ENCODE measurements around the gene LTO1. TPM values are rescaled to one million over a fixed set of nuclear protein-coding genes. Genes with fewer than 3 reads are reported as not detected.

LTO1 gene
- total RNA-seq, 4 donors from 2014 or later, result 23.5 to 40.0 (median 26.9) TPM

GRCh38 chr11:69618237-69618636, 56.9 kb downstream of the LTO1 start:
- no peaks in the 10 kb centered on the region for H3K4me1 ChIP-seq
- no peak overlapping the region for H3K4me3 ChIP-seq (replicated peaks in 1 of 3)
- DNase-seq, result no peak
- 89 to 96% methylated on average over 8 of the region's 8 CpGs for WGBS, 2 donors
- H3K27ac ChIP-seq, result no peak overlapping the region
- H3K27me3 ChIP-seq, result no peaks in the 10 kb centered on the region
- intact Hi-C loops (cut with DNase I), result no loop called here
- TF ChIP-seq POLR2A (IDR thresholded peaks at IDR 0.05), result no peak
- no peaks in the 10 kb centered on the region for H3K36me3 ChIP-seq
- no peaks in the 10 kb centered on the region for H3K9me3 ChIP-seq

GRCh38 chr11:69617682-69618081, 57.5 kb downstream of the LTO1 start:
- intact Hi-C loops (cut with DNase I), result no loop called here
- no peaks in the 10 kb centered on the region for H3K36me3 ChIP-seq
- no peaks in the 10 kb centered on the region for H3K27me3 ChIP-seq
- TF ChIP-seq POLR2A (IDR thresholded peaks at IDR 0.05) (no peak), CTCF (IDR thresholded peaks at IDR 0.05) (no peak)
- no peak for DNase-seq
- WGBS, 2 donors, result 89 to 93% methylated on average over 10 of the region's 10 CpGs
- no peaks in the 10 kb centered on the region for H3K9me3 ChIP-seq
- no peaks in the 10 kb centered on the region for H3K4me1 ChIP-seq
- no peak overlapping the region for H3K4me3 ChIP-seq (replicated peaks in 1 of 3)
- H3K27ac ChIP-seq, result no peak overlapping the region

GRCh38 chr11:69617220-69617619, 57.9 kb downstream of the LTO1 start:
- intact Hi-C loops (cut with DNase I), result no loop called here
- DNase-seq, result no peak
- WGBS, 2 donors, result 87 to 89% methylated on average over 4 of the region's 4 CpGs
- Histone ChIP-seq H3K9me3 (no peaks in the 10 kb centered on the region), H3K4me1 (no peaks in the 10 kb centered on the region), H3K27ac (no peak overlapping the region), H3K4me3 (replicated peaks in 1 of 3) (no peak overlapping the region), H3K27me3 (no peaks in the 10 kb centered on the region), H3K36me3 (no peaks in the 10 kb centered on the region)
- TF ChIP-seq POLR2A (IDR thresholded peaks at IDR 0.05) (no peak), CTCF (IDR thresholded peaks at IDR 0.05) (no peak)

Other genes with a start within 250 kb of the LTO1 start
- not detected for gene LINC01488, start 193.7 kb downstream of the LTO1 start, total RNA-seq
- gene CCND1, start 34.2 kb downstream of the LTO1 start, total RNA-seq, result 100 to 1,000 TPM in 1 of 4 donors, 10 to 100 TPM in 3; 55.1 to 110 (median 94.6) TPM
- gene FGF19, start 28.7 kb upstream of the LTO1 start, total RNA-seq, result not detected
- gene FGF4, start 100.0 kb upstream of the LTO1 start, total RNA-seq, result not detected
- gene FGF3, start 144.1 kb upstream of the LTO1 start, total RNA-seq, result not detected